ENCODE measurements around the gene PKNOX1. TPM values are rescaled to one million over a fixed set of nuclear protein-coding genes. Genes with fewer than 3 reads are reported as not detected.
A peak's percentile ranks its signal among the peaks of the same experiment; 100 is the strongest.
"Not testable (repeated sequence)": the region's sequence is repeated elsewhere in the genome, so short reads cannot be mapped to it uniquely, and the experiment has no call there.

Gene PKNOX1
- total and polyA plus RNA-seq, 9 of the 15 experiments (the other 6 are each of a cell fraction or from before 2014, with no cell fraction given): 8.8 to 25.9 (median 13.2) TPM

GRCh38 chr21:42997983-42998382 is 23.6 kb downstream of the PKNOX1 start:
- ATAC-seq; in situ Hi-C loops (cut with MboI); H4K20me1 ChIP-seq (replicated peaks; ENCODE audit: control insufficient read depth, insufficient read depth, low read length); DNase-seq (ENCODE audit: extremely low read depth in 1 of 4, low spot score in 3 of 4); H3K4me1 ChIP-seq (replicated peaks in 1 of 2; ENCODE audit: control insufficient read depth in 2 of 2, insufficient read depth in 2 of 2, low read length in 2 of 2); FAIRE-seq; H3K27ac ChIP-seq (ENCODE audit: extremely low read depth, low read depth, low read length); intact Hi-C loops (cut with micrococcal nuclease); H3K36me3 ChIP-seq (ENCODE audit: control insufficient read depth, insufficient read depth, low read length); CTCF ChIA-PET (ENCODE audit: low intra/inter-chr PET ratio); H3K9me1 ChIP-seq (ENCODE audit: control insufficient read depth, insufficient read depth, low read length); H3K27me3 ChIP-seq (ENCODE audit: control insufficient read depth in 2 of 2, insufficient read depth in 2 of 2, low read length in 2 of 2); H3K79me2 ChIP-seq (ENCODE audit: control insufficient read depth, insufficient read depth, low read length); H3K4me2 ChIP-seq (ENCODE audit: insufficient read depth, low read length); H3K9ac ChIP-seq (ENCODE audit: insufficient read depth in 1 of 2, low read depth in 2 of 2, low read length in 2 of 2); H3K4me3 ChIP-seq; BruUV-seq (replicated peaks); H2AFZ ChIP-seq (ENCODE audit: low read depth, low read length): not testable (repeated sequence)
- H3K9me3 ChIP-seq (replicated peaks; ENCODE audit: control insufficient read depth, insufficient read depth, low read depth, low read length): peaks cover 13% of the 10 kb centered on the region
- POLR2A ChIA-PET: interaction anchor here (1.6 to 11.8 kb wide), 2 partner anchors 16 to 76 kb away, joined by 4 to 105 read pairs; no protein-coding TSS in a partner anchor
- 47% methylated on average over 1 of the region's 1 CpG for WGBS (ENCODE audit: insufficient coverage, low coverage, missing lambda C conversion rate)
- 0 out of 2 replicates have a peak, but pooled peaks have one; percentile 30 for TF ChIP-seq TRIM28 (IDR thresholded peaks at IDR 0.05)
- TF ChIP-seq, protein P1, sequence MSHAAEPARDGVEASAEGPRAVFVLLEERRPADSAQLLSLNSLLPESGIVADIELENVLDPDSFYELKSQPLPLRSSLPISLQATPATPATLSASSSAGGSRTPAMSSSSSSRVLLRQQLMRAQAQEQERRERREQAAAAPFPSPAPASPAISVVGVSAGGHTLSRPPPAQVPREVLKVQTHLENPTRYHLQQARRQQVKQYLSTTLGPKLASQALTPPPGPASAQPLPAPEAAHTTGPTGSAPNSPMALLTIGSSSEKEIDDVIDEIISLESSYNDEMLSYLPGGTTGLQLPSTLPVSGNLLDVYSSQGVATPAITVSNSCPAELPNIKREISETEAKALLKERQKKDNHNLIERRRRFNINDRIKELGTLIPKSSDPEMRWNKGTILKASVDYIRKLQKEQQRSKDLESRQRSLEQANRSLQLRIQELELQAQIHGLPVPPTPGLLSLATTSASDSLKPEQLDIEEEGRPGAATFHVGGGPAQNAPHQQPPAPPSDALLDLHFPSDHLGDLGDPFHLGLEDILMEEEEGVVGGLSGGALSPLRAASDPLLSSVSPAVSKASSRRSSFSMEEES (CRISPR knock-in tag; IDR thresholded peaks at IDR 0.05): peak; percentile 86
- TF ChIP-seq ZNF431 (CRISPR knock-in tag; IDR thresholded peaks at IDR 0.05): peak; percentile 99

DNA sequence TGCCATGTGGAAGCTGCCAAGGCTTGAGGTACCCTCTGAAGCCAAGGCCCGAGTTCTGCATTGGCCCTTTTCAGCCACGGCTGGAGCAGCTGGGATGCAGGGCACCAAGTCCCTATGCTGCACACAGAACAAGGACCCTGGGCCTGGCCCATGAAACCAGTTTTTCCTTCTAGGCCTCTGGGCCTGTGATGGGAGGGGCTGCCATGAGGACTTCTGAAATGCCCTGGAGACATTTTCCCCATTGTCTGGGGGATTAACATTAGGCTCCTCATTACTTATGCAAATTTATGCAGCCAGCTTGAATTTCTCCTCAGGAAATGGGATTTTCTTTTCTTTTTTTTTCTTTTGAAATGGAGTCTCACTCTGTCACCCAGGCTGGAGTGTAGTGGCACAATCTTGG is 24.8 kb downstream of the PKNOX1 start:
- intact Hi-C loops (cut with micrococcal nuclease); FAIRE-seq: not testable (repeated sequence)
- WGBS (ENCODE audit: insufficient coverage, low coverage, missing lambda C conversion rate): 67% methylated on average over 2 of the region's 2 CpGs

More for the DNA sequence above, 24.8 kb downstream of the PKNOX1 start:
- H3K79me2 ChIP-seq (ENCODE audit: control insufficient read depth, insufficient read depth, low read length); H3K4me3 ChIP-seq; H3K4me1 ChIP-seq (replicated peaks in 1 of 2; ENCODE audit: control insufficient read depth in 2 of 2, insufficient read depth in 2 of 2, low read length in 2 of 2); H4K20me1 ChIP-seq (replicated peaks; ENCODE audit: control insufficient read depth, insufficient read depth, low read length); DNase-seq (ENCODE audit: extremely low read depth in 1 of 4, low spot score in 3 of 4); in situ Hi-C loops (cut with MboI); H2AFZ ChIP-seq (ENCODE audit: low read depth, low read length); H3K27me3 ChIP-seq (ENCODE audit: control insufficient read depth in 2 of 2, insufficient read depth in 2 of 2, low read length in 2 of 2); H3K36me3 ChIP-seq (ENCODE audit: control insufficient read depth, insufficient read depth, low read length); H3K9ac ChIP-seq (ENCODE audit: insufficient read depth in 1 of 2, low read depth in 2 of 2, low read length in 2 of 2); CTCF ChIA-PET (ENCODE audit: low intra/inter-chr PET ratio); H3K4me2 ChIP-seq (ENCODE audit: insufficient read depth, low read length); H3K27ac ChIP-seq (ENCODE audit: extremely low read depth, low read depth, low read length); H3K9me1 ChIP-seq (ENCODE audit: control insufficient read depth, insufficient read depth, low read length); BruUV-seq (replicated peaks); ATAC-seq: not testable (repeated sequence)
- peaks cover 13% of the 10 kb centered on the region for H3K9me3 ChIP-seq (replicated peaks; ENCODE audit: control insufficient read depth, insufficient read depth, low read depth, low read length)
- POLR2A ChIA-PET: interaction anchor here (0.6 to 11.8 kb wide), 2 partner anchors 18 to 343 kb away, joined by 3 to 105 read pairs; no protein-coding TSS in a partner anchor

All from K562 (cell line).